GM12865 (cell line): ENCODE results near the gene WFDC10A.
"Not testable (repeated sequence)": the region's sequence is repeated elsewhere in the genome, so short reads cannot be mapped to it uniquely, and the experiment has no call there.

ENCODE experiments used
- DNase-seq: peaks from one replicate; pipeline ENCODE4 v3.0.0; 2010; ENCODE audit warnings: low read depth
- H3K4me3 ChIP-seq: 2 replicates; pipeline ENCODE4 v1.5.1; 2011; ENCODE audit warnings: mild to moderate bottlenecking, low read depth, low read length, control low read depth
- CTCF ChIP-seq: IDR thresholded peaks from 2 replicates; pipeline ENCODE4 v1.5.1; 2011; ENCODE audit warnings: low read length, control low read depth, low read depth, inconsistent platforms; ENCODE audit not compliant: insufficient read depth; ENCODE audit errors: missing control alignments

WFDC10A gene

GRCh38 chr20:45626540-45626939 lies 3.0 kb upstream of the WFDC10A start:
- no peak overlapping the region for H3K4me3 ChIP-seq
- DNase-seq, result no peak
- no peak for TF ChIP-seq CTCF

DNA sequence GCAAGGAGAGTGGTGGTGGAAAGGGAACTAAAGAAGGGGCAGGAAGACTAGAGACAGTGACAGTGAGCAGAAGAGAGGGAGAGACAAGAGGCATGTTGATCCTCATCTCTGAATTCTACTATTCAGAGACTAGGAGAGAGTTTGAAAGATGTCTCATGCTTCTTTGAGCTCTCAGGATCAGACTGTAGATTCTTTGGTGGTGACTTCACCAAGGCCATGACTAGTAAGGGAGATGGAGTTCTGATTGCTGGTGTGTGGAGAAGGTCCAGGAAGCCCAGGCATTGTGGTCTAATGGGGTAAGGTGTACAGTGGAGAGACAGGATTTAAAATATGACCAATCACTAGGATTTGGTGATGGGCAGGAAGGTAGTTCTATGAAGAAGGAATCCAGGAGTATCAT lies 832 bp downstream of the WFDC10A start:
- DNase-seq, result no peak
- no peak overlapping the region for H3K4me3 ChIP-seq
- TF ChIP-seq CTCF, result no peak

DNA sequence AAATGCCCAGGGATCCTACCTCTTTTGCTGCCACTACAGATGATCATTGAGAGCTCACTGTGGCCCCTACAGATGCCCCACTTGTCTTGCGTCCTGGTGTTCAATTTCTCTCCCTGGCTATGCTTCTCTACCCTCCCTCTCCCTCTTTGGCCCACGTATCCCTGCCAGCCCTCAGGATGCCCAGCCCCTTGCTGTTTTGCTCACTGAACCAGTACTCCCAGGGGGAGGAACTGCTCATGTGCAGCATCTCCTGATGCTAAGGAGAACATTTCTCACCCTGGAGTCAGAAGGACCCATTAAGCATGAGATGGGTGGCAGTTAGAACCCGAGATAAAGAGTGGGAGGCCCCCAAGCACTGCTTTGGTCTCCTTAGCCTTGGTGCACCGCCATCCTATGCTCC lies 1.6 kb downstream of the WFDC10A start, which contains the start of gene WFDC9:
WFDC9 (minus strand) TSS at position 101 of the 400 bp plus-strand sequence. CDS start 21,103 bp downstream, outside the sequence.
- no peak for TF ChIP-seq CTCF
- DNase-seq, result no peak

DNA sequence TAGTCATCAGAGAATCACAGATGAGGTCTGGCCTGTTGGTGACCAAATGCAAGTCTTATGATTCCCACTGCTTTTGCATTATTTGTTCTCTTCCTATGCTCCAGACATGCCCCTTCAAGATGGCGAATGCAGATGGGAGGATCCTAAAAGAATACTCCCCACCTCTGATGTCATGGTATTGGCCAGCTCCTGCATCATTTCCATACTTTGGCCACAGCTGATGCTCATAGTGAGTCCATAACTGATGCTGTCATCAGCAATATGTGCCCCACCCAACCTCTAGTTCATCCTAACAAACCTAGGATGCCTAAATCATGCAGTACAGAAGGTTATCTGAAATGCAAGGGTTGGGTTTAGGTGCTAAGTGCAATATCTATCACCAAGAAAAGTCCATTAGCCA lies 7.0 kb downstream of the WFDC10A start:
- DNase-seq, result no peak
- TF ChIP-seq CTCF, result no peak
- H3K4me3 ChIP-seq, result no peak overlapping the region

More for the DNA sequence above, 1.6 kb downstream of the WFDC10A start, which contains the start of gene WFDC9:
- no peak within 1 kb of the TSS for H3K4me3 ChIP-seq

GRCh38 chr20:45639687-45640086 lies 10.1 kb downstream of the WFDC10A start:
- TF ChIP-seq CTCF, result no peak
- DNase-seq, result no peak
- no peak overlapping the region for H3K4me3 ChIP-seq

DNA sequence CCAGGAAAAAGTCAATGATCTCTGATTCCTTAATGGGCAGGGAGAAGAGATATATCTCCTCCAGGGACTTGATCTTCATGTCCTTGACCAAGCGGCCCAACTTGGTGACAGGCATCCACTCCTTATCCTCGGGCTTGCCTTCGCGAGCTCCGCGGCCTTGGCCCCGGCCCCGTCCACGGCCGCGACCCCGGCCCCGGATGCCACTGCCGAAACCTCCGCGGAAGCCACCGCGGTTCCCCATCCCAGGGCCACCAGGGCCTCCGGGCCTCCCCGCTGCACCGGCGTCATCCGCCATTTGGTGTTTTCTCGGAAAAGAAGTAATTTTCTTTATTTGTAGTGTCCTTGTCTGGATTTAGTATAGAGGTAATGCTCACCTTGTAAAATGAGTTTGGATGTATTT lies 11.5 kb downstream of the WFDC10A start:
- not testable (repeated sequence) for H3K4me3 ChIP-seq, DNase-seq

DNA sequence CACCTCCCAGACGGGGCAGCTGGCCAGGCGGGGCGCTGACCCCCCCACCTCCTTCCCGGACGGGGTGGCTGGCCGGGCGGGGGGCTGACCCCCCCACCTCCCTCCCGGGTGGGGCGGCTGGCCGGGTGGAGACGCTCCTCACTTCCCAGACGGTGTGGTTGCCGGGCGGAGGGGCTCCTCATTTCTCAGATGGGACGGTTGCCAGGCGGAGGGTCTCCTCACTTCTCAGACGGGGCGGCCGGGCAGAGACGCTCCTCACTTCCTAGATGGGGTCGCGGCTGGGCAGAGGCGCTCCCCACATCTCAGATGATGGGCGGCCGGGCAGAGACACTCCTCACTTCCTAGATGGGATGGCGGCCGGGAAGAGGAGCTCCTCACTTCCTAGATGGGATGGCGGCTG lies 16.3 kb downstream of the WFDC10A start:
- DNase-seq, H3K4me3 ChIP-seq: not testable (repeated sequence)

DNA sequence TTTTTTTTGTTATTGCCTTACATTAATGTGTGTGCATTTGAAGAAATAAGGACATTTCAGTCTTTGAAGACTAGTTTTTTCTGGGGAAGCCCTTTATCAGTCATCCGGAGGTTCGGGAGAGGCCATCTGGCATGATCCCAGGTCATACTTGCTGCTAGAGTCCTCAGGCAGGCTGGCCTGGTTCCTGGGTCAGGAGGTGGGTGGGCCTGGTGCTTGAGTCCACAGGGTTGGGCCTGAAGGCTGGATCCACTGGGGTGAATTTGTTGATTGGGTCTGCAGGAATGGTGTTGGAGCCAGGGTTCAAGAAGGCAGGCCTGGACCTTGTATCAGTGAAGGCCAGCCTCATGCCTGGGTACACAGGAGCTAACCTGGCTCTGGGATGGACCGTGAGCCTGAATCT lies 17.3 kb downstream of the WFDC10A start:
- no peak for DNase-seq
- H3K4me3 ChIP-seq, result no peak overlapping the region
- no peak for TF ChIP-seq CTCF
